D721Med (cell line): ENCODE data around the gene COL23A1.
"Not testable (repeated sequence)": the region's sequence is repeated elsewhere in the genome, so short reads cannot be mapped to it uniquely, and the experiment has no call there.

Source experiments
- DNase-seq: peaks from one replicate; pipeline ENCODE4 v3.0.0; 2011; ENCODE audit warnings: low spot score; ENCODE audit not compliant: insufficient read length
- FAIRE-seq: peaks from 2 replicates; lab custom pipeline; 2011; peaks lifted over from hg19 to GRCh38; lab: Jason Lieb, UNC
- CTCF ChIP-seq: IDR thresholded peaks from 2 replicates; pipeline ENCODE4 v1.5.1; 2012; ENCODE audit warnings: mild to moderate bottlenecking, control low read depth; ENCODE audit not compliant: insufficient read depth; ENCODE audit errors: missing control alignments

Gene COL23A1

GRCh38 chr5:178306430-178307225, 283.6 kb downstream of the COL23A1 start:
- FAIRE-seq (no peak), DNase-seq (no peak)
- no peak for TF ChIP-seq CTCF

DNA sequence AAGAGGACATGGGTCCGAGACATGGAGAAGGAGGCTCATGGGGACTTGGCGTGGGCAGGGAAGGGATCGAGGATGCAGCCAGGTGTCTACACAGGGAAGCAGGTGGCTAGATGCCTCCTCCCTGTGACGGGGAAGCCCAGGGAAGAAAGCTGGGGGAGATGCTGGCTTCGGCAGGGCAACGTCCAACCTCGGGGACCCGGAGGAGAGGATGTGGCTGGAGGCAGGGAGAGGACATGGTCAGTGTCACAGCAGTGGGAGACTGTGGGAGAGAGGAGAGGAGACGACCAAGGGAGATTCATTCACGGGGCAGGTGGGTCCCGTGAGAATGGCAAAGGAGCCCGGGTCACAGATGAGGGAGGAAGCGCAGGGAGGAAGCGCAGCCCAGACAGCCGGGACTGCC, 284.4 kb downstream of the COL23A1 start:
- FAIRE-seq (no peak), DNase-seq (no peak)
- TF ChIP-seq CTCF: no peak

- TF ChIP-seq CTCF: no peak
- FAIRE-seq: no peak
- no peak for DNase-seq
Measured at GRCh38 chr5:178304761-178305645, 285.2 kb downstream of the COL23A1 start.

DNA sequence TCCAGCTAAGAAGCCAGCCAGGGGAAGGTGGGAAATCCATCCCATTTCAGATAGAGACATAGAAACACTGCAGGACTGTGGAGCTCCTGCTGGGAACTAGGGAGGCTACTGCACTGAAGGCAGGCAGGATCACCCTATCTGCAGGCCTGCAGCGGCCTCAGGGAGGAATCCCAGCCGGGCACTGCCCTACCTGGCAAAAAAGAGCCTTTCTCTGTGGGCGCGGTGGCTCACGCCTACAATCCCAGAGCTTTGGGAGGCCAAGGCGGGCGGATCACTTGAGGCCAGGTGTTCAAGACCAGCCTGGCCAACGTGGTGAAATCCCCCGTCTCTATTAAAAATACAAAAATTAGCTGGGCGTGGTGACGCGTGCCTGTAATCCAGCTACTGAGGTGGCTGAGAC, 286.2 kb downstream of the COL23A1 start:
- DNase-seq (no peak), FAIRE-seq (no peak)
- no peak for TF ChIP-seq CTCF

- DNase-seq, FAIRE-seq: not testable (repeated sequence)
Measured at GRCh38 chr5:178302321-178302720, 287.9 kb downstream of the COL23A1 start.

DNA sequence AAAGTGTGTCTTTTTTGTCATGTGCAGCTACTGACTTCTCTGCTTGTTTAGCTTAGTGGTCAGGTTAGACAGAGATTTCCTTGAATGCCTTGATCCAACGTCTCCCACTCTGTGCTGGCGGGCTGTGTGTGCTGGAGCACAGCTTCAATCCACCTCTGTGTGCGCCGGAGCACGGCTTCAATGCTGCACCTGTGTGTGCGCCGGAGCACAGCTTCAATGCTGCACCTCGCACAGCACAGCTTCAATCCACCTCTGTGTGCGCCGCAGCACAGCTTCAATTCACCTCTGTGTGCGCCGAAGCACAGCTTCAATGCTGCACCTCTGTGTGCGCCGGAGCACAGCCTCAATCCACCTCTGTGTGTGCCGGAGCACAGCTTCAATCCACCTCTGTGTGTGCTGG, 288.6 kb downstream of the COL23A1 start:
- FAIRE-seq: no peak

DNA sequence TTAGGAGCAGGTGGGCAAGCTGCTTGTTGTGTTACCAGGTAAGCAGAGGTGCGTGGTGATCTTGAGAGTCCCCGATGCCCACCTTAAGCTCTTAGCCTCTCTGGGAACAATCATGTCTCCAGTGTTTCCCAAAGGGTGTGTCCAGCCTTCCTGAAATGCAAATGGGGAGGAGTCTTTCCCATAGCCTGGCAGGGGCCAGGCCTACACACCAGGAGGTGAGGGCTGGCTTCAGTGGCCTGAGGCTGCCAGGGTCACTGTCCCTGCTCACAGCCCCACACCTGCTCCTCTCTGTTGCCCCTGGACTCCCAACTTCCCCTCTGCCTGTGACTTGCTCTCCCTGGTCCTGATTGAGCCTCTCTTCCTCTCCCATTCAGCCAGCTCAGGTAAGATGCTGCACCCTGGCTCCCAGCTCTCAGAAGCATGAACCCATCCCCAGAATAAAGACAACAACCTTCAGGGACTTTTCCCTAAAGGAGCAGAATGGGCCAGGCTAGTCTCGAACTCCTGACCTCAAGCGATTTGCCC, 291.8 kb downstream of the COL23A1 start:
- DNase-seq (no peak), FAIRE-seq (no peak)
- TF ChIP-seq CTCF: no peak

More for the DNA sequence above, 288.6 kb downstream of the COL23A1 start:
- no peak for DNase-seq
- no peak for TF ChIP-seq CTCF
